HL-60/S4 (cell line): ENCODE results near the gene KCNK4.
"Not testable (repeated sequence)": the region's sequence is repeated elsewhere in the genome, so short reads cannot be mapped to it uniquely, and the experiment has no call there.

Experiments used
- in situ Hi-C: fragments of 300-500 bp; cut with MboI; formaldehyde crosslinking; loops from 2 replicates; pipeline ENCODE4 v1.14.3; 2022; ENCODE audit warnings: low sequenced_read_pairs

KCNK4 gene

GRCh38 chr11:64291262-64291751 is at the start of gene KCNK4:
Gene KCNK4, plus strand, starts transcription at chr11:64291302. Its CDS starts 1,717 bp downstream, at chr11:64293019.
- in situ Hi-C loops: no loop called here

- in situ Hi-C loops: no loop called here
These were observed 49.4 kb upstream of the KCNK4 start for GRCh38 chr11:64241491-64242374.

GRCh38 chr11:64243236-64243854 is 47.8 kb upstream of the KCNK4 start:
- in situ Hi-C loops: no loop called here

- in situ Hi-C loops: no loop called here
These were observed 47.0 kb upstream of the KCNK4 start for GRCh38 chr11:64244107-64244506.

- in situ Hi-C loops: no loop called here
These were observed 46.1 kb upstream of the KCNK4 start for GRCh38 chr11:64244966-64245365.

- in situ Hi-C loops: no loop called here
These were observed 45.7 kb upstream of the KCNK4 start for GRCh38 chr11:64245401-64245796.

- in situ Hi-C loops: no loop called here
These were observed 45.1 kb upstream of the KCNK4 start for GRCh38 chr11:64245797-64246620.

GRCh38 chr11:64246621-64246870 is 44.6 kb upstream of the KCNK4 start:
- in situ Hi-C loops: not testable (repeated sequence)

- in situ Hi-C loops: no loop called here
These were observed 44.0 kb upstream of the KCNK4 start, which contains the start of gene PPP1R14B for GRCh38 chr11:64246871-64247728. Gene PPP1R14B, minus strand, starts transcription at chr11:64246943. Its CDS starts 270 bp downstream, at chr11:64246673.

GRCh38 chr11:64247729-64248531 is 43.2 kb upstream of the KCNK4 start:
- in situ Hi-C loops: no loop called here

- in situ Hi-C loops: no loop called here
These were observed 42.5 kb upstream of the KCNK4 start for GRCh38 chr11:64248578-64248977.

- in situ Hi-C loops: no loop called here
These were observed 42.1 kb upstream of the KCNK4 start for GRCh38 chr11:64249038-64249437.

- in situ Hi-C loops: no loop called here
These were observed 41.3 kb upstream of the KCNK4 start for GRCh38 chr11:64249563-64250414.

GRCh38 chr11:64250415-64251015 is 40.6 kb upstream of the KCNK4 start:
- in situ Hi-C loops: no loop called here

- in situ Hi-C loops: no loop called here
These were observed 39.9 kb upstream of the KCNK4 start, which contains the start of gene PLCB3 for GRCh38 chr11:64251016-64251752. Gene PLCB3, plus strand, starts transcription at chr11:64251530. Its CDS starts 120 bp downstream, at chr11:64251650.

- in situ Hi-C loops: no loop called here
These were observed 39.4 kb upstream of the KCNK4 start for GRCh38 chr11:64251753-64252002.

GRCh38 chr11:64252003-64252872 is 38.9 kb upstream of the KCNK4 start:
- in situ Hi-C loops: no loop called here
